ENCODE data around the gene KIF6.

GRCh38 chr6:39752835-39753724 is 27.9 kb upstream of the KIF6 start:
- TF ChIP-seq CTCF (IDR thresholded peaks at IDR 0.05; ENCODE audit: borderline replicate concordance, extremely low read depth, low read length, poor library complexity, severe bottlenecking) (no peak), EZH2 (IDR thresholded peaks at IDR 0.05; ENCODE audit: borderline replicate concordance, low read depth, low read length, severe bottlenecking) (no peak)
